Upper lobe of right lung (tissue), 1 donor: ENCODE results near the gene ANKEF1. TPM values are rescaled to one million over a fixed set of nuclear protein-coding genes. Genes with fewer than 3 reads are reported as not detected.
A peak's percentile ranks its signal among the peaks of the same experiment; 100 is the strongest.

ENCODE experiments used
- ATAC-seq: fragments of 200-7000 bp; cut with Tn5 transposase; one replicate; pipeline ENCODE4 v1.9.1; 2020; ENCODE audit warnings: mild to moderate bottlenecking, moderate library complexity
- DNase-seq: peaks from one replicate; pipeline ENCODE4 v3.0.0-alpha.2; 2020
- H3K27ac ChIP-seq: fragments of 200-600 bp; one replicate; pipeline ENCODE4 v1.8.0; 2022
- H3K27me3 ChIP-seq: fragments of 200-600 bp; one replicate; pipeline ENCODE4 v1.8.0; 2022; ENCODE audit warnings: mild to moderate bottlenecking
- H3K36me3 ChIP-seq: fragments of 200-600 bp; one replicate; pipeline ENCODE4 v1.8.0; 2022
- H3K4me1 ChIP-seq: fragments of 200-600 bp; one replicate; pipeline ENCODE4 v1.8.0; 2022
- H3K4me3 ChIP-seq: fragments of 200-600 bp; one replicate; pipeline ENCODE4 v1.8.0; 2022; ENCODE audit warnings: mild to moderate bottlenecking
- H3K9me3 ChIP-seq: fragments of 200-600 bp; one replicate; pipeline ENCODE4 v1.8.0; 2022
- CTCF ChIP-seq: fragments of 200-600 bp; IDR thresholded peaks from one replicate; pipeline ENCODE4 v1.8.0; 2022; ENCODE audit warnings: antibody characterized with exemption
- intact Hi-C: fragments of 100-400 bp; cut with DNase I; formaldehyde crosslinking; loops from one replicate; pipeline ENCODE4 v1.11.0; 2022
- total RNA-seq: library from RNA; stranded (reverse); fragmentation: NEBNext Ultra II Directional; extraction: Animal tissue kit (Norgen Biotek cat#: 25700); gene quantifications from one replicate; pipeline ENCODE4 v1.2.1, GENCODE V29; 2021
- donor health status: DM: no; HTN: yes; CAD: no; lungs with severe emphysema.

The ANKEF1 gene
- total RNA-seq, 1 donor from 2014 or later, result 4.0 TPM

- DNase-seq (no peak), ATAC-seq (no peak)
- H3K27me3 ChIP-seq, result no peaks in the 10 kb centered on the region
- no peaks in the 10 kb centered on the region for H3K4me1 ChIP-seq
- no peak overlapping the region for H3K4me3 ChIP-seq
- H3K27ac ChIP-seq, result no peak overlapping the region
- no peaks in the 10 kb centered on the region for H3K36me3 ChIP-seq
- H3K9me3 ChIP-seq, result no peaks in the 10 kb centered on the region
- intact Hi-C loops, result no loop called here
- no peak for TF ChIP-seq CTCF
These were observed 40.1 kb upstream of the ANKEF1 start for GRCh38 chr20:9994676-9995075.

DNA sequence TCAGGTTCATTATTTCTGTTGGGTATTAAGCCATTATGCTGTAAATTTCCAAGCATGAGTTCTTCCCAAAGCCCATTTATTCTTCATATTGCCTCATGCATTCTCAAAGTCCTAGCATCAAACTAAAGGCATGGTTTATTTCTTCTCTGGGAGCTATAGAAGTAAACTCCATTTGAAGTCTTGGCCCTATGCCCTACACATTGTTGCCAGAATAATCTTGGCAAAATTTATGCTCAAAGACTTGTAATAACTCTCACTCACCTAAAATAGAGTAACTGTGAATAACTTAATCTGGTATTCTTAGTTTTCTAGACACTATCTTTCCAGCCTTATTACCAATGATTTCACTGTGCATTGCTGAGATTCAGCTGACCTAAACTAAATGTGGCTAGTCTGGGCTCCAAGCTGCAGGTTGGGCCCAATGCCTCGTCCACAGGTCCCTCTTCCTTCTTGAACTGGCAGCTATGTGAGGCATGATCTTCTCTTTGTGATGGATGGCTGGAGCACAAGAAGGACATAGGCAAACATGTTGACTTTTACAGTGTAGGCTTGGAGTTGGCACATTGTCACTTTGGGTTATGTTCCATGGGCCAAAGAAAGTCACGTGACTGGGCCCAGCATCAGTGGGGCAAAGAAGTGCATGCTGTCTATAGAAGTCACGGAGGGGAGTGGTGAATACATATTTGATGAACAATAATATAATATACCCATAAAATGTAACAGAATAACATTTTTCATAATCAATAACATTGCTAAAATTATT, 39.1 kb upstream of the ANKEF1 start:
- H3K36me3 ChIP-seq, result no peaks in the 10 kb centered on the region
- H3K9me3 ChIP-seq, result no peaks in the 10 kb centered on the region
- H3K27ac ChIP-seq, result no peak overlapping the region
- no peaks in the 10 kb centered on the region for H3K4me1 ChIP-seq
- no peaks in the 10 kb centered on the region for H3K27me3 ChIP-seq
- DNase-seq, result no peak
- H3K4me3 ChIP-seq, result no peak overlapping the region
- no peak for TF ChIP-seq CTCF
- ATAC-seq, result no peak
- intact Hi-C loops, result no loop called here

DNA sequence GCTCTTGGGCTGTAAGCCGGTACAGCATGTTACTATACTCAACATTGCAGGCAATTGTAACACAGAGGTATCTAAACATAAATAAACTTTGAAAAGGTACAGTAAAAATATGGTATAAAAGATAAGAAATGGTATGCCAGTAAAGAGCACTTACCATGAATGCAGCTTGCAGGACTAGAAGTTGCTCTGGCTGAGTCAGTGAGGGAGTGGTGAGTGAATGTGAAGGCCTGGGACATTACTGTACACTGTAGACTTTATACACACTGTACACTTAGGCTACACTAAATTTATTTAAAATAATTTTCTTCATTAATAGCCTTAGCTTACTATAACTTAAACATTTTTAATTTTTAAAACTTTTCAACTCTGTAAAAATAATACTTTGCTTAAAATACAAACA, 37.8 kb upstream of the ANKEF1 start:
- TF ChIP-seq CTCF, result no peak
- Histone ChIP-seq H3K4me1 (no peaks in the 10 kb centered on the region), H3K27ac (no peak overlapping the region), H3K36me3 (no peaks in the 10 kb centered on the region), H3K4me3 (no peak overlapping the region), H3K27me3 (no peaks in the 10 kb centered on the region), H3K9me3 (no peaks in the 10 kb centered on the region)
- ATAC-seq (no peak), DNase-seq (no peak)
- intact Hi-C loops, result no loop called here

DNA sequence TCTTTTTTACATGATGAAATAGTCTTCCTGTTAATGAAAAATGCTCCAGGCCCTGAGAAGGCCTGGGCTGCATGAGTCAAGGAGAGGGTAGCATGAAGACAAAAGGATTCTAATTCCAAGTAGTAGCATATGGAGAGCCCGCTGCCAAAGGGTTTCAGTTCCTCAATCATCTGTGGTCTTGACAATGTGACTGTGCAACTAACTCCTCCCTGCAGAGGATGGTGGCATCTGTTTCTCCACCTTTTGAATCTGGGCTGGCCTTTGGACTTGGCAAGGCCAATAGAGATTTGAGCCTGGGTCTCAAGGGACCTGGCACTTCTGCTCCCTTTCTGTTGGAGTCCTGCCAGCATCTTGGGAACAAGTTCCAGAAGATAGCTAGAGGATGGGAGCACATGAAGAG, 35.1 kb upstream of the ANKEF1 start:
- H3K4me1 ChIP-seq, result no peaks in the 10 kb centered on the region
- H3K36me3 ChIP-seq, result no peaks in the 10 kb centered on the region
- no peak for TF ChIP-seq CTCF
- DNase-seq (no peak), ATAC-seq (peak; percentile 89)
- no peak overlapping the region for H3K27ac ChIP-seq
- H3K9me3 ChIP-seq, result no peaks in the 10 kb centered on the region
- H3K27me3 ChIP-seq, result no peaks in the 10 kb centered on the region
- H3K4me3 ChIP-seq, result no peak overlapping the region
- intact Hi-C loops, result no loop called here

GRCh38 chr20:10002866-10003265, 31.9 kb upstream of the ANKEF1 start:
- no peak for DNase-seq
- Histone ChIP-seq H3K27me3 (no peaks in the 10 kb centered on the region), H3K9me3 (no peaks in the 10 kb centered on the region), H3K4me1 (no peaks in the 10 kb centered on the region), H3K36me3 (no peaks in the 10 kb centered on the region), H3K27ac (no peak overlapping the region), H3K4me3 (no peak overlapping the region)
- no peak for ATAC-seq
- TF ChIP-seq CTCF, result no peak
- intact Hi-C loops, result no loop called here

DNA sequence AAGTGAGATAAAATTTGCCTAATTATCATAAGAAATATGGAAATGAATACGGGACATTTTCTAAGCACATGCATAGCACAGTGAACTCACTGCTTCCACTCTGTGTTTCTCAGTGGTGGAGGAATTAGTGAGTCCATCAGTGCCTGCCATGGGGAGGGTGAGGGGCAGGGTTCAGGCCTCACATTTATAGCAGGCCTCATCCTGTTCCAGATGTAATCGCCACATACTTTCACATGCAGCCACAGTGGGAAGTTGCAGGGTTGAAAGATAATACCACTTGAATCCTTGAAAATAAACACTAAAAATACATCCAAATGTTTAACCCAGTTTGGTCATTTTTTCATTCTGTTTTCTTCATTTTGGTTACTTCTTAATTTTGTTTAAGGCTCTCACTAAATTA, 29.9 kb upstream of the ANKEF1 start:
- no peaks in the 10 kb centered on the region for H3K9me3 ChIP-seq
- H3K36me3 ChIP-seq, result no peaks in the 10 kb centered on the region
- no peaks in the 10 kb centered on the region for H3K27me3 ChIP-seq
- no peak overlapping the region for H3K27ac ChIP-seq
- no peak overlapping the region for H3K4me3 ChIP-seq
- no peak for TF ChIP-seq CTCF
- ATAC-seq (no peak), DNase-seq (no peak)
- no peaks in the 10 kb centered on the region for H3K4me1 ChIP-seq
- intact Hi-C loops, result no loop called here
